ELR (cell line): Measurements from ENCODE around the gene TSPEAR.

Source experiments
- DNase-seq: peaks from one replicate; pipeline ENCODE4 v3.0.0-alpha.2; 2015; ENCODE audit warnings: low read depth

TSPEAR gene

DNA sequence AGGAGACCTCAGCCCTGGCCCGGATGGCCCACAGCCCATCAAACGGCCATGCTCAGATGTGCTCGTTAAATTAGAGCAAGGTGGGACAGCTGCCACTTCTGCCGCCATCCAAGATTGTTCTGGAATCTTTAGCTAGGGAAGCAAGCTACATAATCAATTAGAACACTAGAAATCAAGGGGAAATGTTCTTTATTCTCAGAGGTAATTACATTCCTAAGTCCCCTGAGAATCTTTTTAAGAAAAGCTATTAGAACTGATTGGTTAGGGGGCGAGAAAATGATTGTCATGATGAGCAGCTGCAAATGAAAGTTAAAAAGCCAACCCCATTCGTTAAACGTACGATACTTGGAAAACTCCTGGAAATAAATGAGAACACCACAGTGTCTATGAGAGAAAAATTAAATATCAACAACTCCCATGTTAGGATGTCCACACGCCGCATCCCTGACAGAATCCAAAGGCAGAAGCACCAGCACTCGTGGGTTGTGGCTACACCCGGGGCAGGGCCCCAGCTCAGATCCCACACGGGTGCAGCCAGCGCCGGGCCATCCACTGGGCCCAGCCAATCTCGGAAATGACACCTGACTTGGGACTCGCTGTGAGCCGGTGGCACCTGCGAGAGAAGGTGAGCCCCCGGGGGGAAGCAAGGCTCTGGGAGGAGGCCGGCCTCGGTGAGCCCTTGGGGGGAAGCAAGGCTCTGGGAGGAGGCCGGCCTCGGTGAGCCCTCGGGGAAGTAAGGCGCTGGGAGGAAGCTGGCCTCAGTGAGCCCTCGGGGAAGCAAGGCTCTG, 209.0 kb downstream of the TSPEAR start:
- DNase-seq: no peak

DNA sequence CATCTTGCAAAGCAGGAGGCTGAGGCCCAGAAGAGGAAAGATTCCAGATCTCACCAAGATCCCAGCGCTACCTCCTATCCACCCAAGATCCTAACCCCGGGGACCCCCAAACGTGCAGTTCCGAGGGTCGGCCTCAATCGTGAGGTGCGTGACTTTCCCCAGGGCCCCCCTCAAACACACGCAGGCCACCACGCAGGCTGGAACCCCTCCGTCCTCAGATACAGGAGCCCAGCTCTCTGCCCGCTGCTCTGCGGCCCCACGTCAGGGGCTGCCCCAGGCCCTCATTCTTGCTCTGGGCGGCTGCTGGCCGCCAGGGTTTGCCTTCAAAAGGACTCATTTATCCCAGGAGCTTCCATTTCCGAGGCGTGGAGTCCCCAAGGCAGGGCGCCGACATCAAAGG, 211.3 kb downstream of the TSPEAR start:
- no peak for DNase-seq

DNA sequence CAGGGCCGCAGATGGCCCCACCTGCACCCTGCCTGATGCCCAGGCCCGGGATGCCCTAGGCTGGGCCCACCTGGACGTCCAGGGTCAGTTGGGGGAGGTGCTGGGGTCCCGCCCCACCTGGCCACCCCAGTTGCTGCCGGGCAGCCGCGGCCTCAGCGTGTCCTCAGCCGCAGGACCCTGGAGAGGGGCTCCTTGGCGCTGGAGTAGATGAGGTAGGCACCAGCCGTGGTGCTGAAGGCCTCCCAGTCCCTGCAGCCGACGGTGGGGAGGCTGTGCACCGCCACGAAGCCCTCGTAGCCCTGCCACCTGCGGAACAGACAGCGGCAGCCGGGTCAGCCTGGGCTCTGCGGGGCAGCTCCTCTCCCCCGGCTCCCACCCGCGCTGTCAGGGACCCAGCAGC, 211.7 kb downstream of the TSPEAR start:
- no peak for DNase-seq

DNA sequence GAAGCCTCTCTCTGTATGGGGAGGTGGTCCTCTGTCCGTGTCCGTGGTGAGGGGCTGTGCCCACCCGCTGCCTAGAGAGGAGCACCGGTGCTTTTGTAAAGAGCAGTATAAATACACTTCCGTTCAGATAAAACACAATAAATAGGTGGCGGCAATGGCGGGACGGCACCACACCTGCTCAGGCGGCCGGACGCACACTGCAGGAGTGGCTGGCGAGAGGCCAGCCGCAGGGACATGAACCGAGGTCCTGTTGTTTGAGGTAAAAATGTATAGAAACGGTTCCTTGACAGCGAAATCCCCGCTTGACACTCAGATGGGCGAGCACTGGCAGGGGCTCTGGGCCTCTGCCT, 212.2 kb downstream of the TSPEAR start:
- no peak for DNase-seq

DNA sequence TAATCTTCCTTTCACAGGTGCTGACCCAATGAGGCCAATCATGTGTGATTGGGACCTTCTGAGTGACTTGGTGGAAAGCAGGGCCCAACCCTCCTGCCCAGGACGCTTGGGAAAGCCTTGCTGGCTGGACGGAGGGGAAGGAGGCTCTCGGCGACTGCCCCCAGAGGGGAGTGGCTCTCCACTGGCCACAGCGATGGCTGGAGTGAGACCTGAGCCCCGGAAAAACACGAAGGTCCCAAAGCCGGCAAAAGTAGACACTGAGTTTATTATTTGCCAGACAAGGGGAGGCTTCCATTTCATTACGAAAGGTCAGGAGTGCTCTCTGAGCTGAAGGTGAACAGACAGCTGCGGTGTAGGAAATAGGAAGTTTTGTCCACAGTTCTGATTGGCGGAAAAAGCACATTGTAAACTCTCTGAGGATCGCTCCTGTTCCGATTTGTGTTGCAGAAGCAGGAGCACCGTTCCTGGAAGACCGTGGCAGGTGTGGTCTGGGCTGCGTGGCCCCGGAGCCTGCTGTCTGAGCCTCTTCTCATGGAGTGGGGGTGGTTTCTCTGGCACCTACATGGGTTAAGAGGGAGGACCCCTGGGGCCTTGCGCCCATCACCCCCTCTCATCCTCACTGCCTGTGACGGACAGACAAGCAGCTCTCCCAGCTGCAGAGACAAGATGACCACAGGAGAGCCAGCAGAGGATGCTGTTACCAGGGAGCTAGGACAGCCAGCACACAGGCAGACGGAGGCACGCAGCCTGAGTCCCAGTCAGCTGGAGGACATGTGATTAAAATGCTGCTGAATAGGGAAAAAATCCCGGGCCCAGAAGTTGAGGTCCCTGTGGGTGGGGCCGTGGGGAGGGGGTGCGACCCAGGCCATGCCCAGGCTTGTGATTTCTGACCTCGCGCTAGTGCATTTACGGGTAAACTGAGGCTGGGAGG, 212.8 kb downstream of the TSPEAR start:
- DNase-seq: no peak

DNA sequence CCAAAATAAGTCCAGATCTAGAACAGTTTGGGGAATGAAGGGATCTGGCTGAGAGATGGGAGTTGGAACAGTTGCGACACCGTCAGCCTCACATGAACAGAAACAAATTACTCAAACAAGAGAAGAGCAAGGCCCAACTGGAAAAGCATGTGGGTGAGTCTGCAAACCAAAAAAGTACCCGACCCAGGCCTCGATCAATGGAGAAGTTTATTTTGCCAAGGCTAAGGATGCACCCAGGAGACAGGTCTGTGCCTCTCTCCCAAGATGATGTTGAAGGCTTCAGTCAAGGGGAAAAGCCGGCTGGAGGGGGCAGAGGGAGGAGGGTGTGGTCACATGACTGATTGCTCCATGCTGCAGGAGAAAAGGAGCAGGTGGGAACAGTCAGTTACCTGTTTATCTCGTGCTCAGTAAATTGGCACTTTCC, 213.7 kb downstream of the TSPEAR start:
- DNase-seq: no peak

DNA sequence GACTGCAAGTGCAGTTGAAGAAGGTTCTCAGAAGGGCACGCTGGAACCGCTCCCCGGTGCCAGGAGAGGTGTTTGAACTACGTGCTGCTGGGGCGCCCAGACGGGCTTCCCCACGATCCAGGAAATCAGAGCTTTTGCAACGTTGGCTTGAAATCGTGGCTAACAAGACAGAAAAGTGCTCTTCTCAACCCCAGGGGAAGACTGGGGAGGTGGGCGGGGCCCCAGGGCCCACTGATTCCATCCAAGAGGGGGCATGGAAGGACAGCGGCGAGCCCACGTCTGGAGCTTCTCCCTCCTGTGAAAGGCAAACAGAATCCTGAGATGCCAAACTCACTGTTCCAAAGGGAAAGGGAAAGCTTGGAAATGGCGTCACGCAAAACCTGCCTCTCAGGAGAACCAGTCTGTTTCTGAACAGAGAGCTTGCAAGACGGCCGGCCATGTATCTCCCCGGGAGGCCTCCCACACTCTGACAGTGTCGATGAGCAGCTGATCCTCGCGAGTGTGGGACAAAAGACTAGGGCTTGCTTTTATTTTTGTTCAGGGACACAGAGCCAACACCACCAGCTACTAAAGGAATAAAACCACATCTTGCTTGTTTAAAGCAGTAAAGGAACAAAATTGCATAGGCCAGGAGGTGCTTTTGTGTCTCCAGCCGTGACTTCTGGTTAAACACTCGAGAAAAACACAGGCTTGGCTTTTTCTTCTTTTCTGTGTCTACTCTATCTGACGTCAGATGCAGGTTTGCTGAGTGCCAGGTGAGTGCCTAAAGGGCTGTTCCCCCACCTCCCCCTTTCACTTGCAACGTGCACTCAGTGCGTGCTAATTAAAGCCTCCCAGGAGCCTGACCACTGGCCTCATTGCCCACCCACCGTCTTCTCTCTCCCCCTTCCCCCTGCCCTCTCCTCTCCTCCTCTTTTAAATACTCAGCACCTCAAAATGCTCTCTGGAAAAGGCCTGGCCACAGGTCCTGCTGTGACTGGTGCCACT, 214.5 kb downstream of the TSPEAR start:
- no peak for DNase-seq

DNA sequence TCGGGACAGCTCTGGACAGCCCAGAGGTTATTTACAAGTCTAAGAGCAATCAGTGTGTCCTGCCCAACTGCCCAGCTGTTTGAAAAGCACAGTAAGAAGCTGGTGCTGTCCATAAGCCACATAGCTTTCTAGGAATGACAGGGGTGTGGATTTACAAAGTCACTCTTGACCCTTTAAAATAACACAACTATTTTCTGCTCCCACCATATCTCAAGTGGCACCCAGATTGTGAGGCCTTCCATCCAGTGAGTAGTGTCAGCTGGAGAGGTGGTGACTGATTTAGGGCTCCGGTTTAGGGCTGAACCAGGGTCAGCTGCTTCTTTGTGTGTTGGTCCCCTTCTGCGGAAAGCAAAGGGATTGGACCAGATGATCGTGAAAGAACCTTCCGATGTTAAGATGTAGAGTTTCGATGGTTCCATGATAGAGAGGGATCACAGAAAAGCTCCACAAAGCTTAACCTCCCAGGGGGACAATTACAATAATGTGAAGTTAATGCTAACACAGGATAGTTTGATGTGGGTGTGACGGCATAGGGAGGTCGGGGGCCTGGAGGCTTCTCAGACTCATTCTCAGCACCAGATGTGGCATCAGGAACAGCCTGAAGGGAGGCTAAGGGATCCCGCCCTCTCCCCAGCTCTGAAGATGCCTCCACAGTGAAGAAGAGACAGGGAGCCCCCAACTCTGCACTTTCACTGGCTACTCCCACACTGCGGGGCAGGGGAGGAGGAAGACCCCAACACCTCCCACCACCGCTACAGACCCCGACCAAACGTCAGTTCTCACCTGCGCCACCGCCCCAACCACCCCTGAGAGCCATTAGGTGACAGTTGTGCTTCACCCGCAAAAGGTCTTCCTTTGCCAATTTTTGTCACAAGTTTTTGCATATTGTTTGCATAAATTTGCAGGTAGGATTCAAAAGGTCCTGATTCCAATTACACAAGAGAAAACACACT, 215.5 kb downstream of the TSPEAR start:
- DNase-seq: no peak

DNA sequence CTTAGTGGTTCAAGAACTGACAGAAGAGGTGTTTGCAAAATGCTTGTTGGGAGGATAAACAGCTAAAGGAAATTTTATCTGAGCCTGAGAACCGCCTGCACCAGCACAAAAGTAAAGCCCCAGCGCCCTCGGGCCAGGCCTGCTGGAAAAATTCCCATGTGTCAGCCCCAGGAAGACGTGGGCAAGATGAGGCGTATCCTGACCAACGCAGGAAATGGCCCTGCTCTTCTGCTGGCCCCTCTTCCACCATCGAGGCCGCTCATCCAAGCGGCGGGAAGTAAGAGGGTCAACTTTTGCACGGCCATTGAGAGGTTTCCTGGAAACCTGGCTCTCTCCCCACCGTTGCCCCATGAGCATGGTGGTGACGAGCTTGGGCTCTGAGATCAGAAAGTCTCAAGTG, 216.4 kb downstream of the TSPEAR start:
- no peak for DNase-seq

DNA sequence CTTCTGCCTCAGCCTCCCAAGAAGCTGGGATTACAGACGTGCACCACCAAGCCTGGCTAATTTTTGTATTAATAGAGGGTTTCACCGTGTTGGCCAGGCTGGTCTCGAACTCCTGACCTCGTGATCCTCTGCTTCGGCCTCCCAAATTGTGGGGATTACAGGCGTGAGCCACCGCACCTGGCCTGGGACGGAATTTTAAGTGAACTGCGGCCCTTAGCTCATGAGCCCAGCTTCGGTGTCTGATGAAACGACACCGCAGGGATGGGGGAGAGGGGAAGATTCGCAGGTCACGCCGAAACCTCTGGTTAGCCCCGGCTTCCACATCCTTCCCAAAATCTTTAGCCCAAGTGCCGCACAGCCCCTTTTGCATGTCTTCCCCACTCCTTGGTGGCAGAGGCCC, 217.0 kb downstream of the TSPEAR start:
- DNase-seq: no peak

DNA sequence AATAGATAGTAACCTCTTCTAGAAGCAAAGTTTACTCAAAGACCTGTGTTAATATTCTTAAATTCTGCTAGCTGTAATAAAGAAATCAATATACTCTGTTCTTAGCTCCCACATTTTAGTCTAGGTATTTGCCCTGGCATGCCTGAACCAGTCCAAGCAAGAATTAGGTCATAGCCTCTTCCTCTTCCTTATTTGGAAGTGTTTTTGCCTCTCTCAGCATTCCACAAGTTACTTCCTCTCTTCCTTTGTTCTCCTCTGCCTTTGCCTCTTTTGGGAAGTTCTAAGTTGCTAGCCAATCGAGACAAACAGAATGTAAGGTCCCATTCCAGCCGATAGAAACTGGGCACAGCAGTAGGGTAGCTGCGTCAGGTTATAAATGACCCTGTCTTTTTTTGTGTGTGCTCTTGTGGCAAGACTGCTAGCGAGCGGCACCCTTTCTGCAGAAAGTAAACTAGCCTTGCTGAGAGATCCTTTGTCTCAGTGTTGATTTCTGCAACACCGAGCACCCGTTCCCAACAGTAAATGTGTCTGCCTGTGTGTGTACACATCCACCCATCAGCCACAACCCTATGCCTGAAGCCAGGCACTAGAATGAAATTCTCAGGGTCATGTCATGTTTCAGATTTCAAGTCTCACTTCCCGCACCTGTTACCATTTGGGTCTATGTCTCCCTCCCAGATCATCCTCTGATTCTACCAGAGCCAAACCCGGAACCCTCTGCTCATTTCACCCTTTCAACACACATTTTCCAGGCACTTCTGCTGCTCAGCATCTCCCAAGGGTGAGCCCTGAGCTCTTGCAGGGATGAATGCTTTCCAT, 218.6 kb downstream of the TSPEAR start:
- DNase-seq: no peak

DNA sequence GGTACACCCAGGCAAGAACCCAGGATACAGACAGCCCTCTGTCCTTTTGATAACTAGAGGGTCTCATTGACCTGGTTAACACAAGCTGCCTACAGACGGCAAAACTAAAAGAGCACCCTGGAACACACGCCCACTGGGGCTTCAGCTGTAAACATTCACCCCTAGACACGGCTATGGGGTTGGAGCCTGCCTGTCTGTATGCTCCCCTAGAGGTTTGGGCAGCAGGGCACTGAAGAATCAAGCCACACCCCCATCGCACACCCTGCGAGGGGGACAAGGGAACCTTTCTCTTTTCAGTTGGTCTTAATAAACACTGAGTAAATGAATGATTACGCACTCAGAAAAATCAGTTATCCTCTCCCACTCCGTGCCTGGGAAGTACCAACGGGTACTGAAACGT, 220.6 kb downstream of the TSPEAR start:
- no peak for DNase-seq

DNA sequence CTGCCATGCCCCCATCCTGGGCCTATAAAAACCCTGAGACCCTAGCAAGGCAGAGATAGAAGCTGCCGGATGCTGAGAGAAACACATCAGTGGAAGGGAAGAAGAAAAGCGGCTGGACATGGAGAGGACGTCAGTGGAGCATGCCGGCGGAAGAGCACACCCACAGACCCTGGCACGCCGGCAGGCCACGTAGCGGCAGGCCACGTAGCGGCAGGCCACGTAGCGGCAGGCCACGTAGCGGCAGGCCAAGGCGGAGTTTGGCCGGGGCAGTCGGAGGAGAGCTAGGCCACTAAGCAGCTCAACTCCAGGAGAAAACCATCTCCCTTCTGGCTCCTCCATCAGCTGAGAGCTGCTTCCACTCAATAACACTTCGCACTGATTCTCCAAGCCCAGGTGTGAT, 221.0 kb downstream of the TSPEAR start:
- no peak for DNase-seq

DNA sequence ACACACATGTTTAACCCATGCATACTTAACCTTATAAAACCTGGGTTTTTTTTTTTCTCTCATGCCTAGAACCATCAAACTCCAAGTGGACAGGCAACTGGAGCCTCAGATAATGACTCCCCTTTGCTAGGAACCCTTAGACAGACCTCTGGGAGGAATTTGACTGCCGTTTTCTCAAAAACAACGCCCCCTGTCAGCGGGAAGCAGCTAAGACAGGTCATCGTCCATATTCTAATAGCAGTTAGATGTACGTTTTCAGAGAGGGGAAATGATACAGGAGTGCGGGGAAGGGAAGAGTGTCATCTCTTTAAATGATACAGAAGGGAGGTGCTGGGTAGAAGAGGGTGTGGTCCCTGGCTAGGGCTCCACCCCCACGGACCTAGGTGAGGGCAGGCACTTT, 221.4 kb downstream of the TSPEAR start:
- peak; percentile 6 for DNase-seq

DNA sequence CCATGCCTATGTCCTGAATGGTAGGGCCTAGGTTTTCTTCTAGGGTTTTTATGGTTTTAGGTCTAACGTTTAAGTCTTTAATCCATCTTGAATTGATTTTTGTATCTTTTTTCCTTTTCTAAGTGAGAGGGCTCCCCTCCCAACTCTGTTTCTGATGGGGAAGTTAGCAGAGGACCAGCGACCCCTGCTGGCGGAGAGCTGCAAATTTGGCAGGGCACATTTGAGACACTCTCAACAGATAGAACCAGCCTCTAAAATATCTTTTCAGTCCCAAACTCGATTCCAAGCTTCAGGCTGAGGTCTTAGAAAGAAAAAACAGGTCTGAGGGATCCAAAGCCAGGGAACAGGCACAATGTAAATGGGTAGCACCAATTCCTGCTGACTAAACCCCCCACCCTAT, 223.5 kb downstream of the TSPEAR start:
- peak; percentile 41 for DNase-seq

DNA sequence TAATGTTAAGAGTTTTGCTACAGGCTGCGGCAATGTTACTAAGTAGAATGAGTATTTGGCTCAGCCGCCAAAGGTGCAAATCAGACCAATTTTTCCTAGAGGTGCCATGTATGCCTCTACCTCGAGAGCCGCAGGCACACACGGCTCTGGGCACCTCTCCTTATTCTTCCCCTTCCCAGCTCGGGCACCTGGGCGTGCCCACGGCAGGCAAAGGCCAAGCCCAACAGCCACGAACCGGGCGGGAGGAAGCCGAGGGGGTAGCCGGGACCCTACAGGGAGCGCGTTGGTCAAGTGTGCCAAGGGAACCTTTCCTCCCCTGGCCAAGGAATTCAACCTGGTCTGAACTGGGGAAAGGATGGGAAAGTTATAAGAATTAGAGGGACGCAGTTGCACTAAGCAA, 225.1 kb downstream of the TSPEAR start:
- no peak for DNase-seq

DNA sequence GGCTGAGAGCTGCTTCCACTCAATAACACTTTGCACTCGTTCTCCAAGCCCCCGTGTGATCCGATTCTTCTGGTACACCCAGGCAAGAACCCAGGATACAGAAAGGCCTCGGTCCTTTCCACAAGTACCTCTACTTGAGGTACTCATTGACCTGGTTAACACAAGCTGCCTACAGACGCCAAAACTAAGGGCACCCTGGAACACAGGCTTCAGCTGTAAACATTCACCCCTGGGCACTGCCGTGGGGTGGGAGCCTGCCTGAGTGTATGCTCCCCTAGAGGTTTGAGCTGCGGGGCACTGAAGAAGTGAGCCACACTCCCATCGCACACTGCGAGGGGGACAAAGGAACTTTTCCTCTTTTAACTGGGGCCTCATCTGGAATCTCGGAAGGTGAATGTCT, 225.6 kb downstream of the TSPEAR start:
- no peak for DNase-seq

DNA sequence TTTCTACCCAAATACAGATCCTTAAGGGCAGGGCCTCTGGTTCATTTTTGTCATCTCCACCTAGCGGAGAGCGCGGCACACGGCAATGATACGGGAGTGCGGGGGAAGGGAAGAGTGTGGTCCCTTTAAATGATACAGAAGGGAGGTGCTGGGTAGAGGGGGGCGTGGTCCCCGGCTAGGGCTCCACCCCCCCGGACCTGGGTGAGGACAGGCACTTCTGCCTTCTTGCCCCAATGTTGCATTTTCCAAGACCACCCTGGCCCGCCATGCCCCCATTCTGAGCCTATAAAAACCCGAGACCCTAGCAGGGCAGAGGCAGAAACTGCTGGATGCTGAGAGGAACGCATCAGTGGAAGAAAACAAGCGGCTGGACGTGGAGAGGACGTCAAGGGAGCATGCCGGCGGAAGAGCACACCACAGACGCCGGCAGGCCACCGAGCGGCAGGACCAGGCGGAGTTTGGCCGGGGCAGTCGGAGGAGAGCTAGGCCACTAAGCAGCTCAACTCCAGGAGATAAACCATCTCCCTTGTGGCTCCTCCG, 226.0 kb downstream of the TSPEAR start:
- DNase-seq: no peak

DNA sequence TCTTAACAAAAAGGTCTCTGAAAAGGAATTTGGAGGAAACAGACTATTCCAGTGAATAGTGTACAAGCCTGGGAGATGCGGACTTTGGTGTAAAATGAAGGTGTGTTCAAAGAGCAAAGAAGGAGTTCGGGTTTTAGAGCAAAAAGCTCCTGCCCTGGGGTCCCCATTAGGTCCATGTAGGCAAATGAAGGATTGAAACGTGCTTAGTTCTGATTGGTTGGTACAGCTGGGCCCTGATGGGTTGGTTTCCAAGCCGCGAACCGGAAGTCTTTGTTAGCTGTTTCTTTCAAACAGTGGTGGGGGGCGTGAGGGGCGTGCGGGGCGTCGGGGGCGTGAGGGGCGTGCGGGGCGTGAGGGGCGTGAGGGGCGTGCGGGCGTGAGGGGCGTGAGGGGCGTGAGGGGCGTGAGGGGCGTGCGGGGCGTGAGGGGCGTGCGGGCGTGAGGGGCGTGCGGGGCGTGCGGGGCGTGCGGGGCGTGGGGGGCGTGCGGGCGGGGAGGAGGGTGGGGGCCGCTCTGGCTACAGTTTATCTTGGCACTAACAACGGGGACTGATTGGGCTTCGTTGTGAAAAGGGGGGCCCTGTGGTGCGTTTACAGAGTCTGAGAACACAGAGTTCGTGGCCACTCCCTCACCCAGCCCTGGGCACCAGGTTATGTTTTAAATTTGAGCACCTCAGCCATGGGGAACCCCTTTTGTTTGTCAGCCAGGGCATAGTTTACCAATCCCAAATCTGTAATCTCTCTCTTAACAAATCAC, 226.7 kb downstream of the TSPEAR start:
- DNase-seq: no peak
